Peyer's patch (tissue), 4 donors: ENCODE measurements around the gene TXNDC16. TPM values are rescaled to one million over a fixed set of nuclear protein-coding genes. Genes with fewer than 3 reads are reported as not detected.

Source experiments
- DNase-seq, 3 donors: peaks; one replicate each; pipeline ENCODE4 v3.0.0-alpha.2; 2017 to 2019
- H3K27ac ChIP-seq, 4 donors: fragments of 200-600 bp; sonication (generic); one replicate each; pipeline ENCODE4 v1.5.1; 2016 to 2019
- H3K27me3 ChIP-seq, 2 donors: fragments of 200-600 bp; sonication (generic); one replicate each; pipeline ENCODE4 v1.5.1; 2019
- H3K36me3 ChIP-seq, 3 donors: fragments of 200-600 bp; sonication (generic); one replicate each; pipeline ENCODE4 v1.5.1; 2016 to 2019
- H3K4me1 ChIP-seq, 4 donors: fragments of 200-600 bp; sonication (generic); one replicate each; pipeline ENCODE4 v1.5.1; 2016 to 2019
- H3K4me3 ChIP-seq, 4 donors: fragments of 200-600 bp; sonication (generic); 1 replicate in 3 of 4; 2 replicates in 1 of 4; pipeline ENCODE4 v1.5.1; 2016 to 2019; ENCODE audit warnings: mild to moderate bottlenecking in 1 of 4
- H3K9me3 ChIP-seq, 4 donors: fragments of 200-600 bp; sonication (generic); one replicate each; pipeline ENCODE4 v1.5.1; 2016 to 2019; ENCODE audit warnings: mild to moderate bottlenecking in 1 of 4
- CTCF ChIP-seq, 6 experiments: fragments of 450-650 bp in 4 of 6; fragments of 200-600 bp in 2 of 6; sonication (generic) in 1 of 6; IDR thresholded peaks; one replicate each; pipeline ENCODE4 v1.5.1; 2017 to 2019; ENCODE audit warnings: antibody characterized with exemption in 6 of 6, mild to moderate bottlenecking in 3 of 6, moderate library complexity in 1 of 6
- POLR2A ChIP-seq, 2 donors: fragments of 450-650 bp; IDR thresholded peaks; one replicate each; pipeline ENCODE4 v1.5.1; 2017; ENCODE audit warnings: antibody characterized with exemption in 2 of 2, mild to moderate bottlenecking in 2 of 2, moderate library complexity in 2 of 2
- total RNA-seq, 4 donors: library from RNA; depleted of rRNA; stranded (reverse); fragments of >200 nt; gene quantifications; one replicate each; pipeline ENCODE4 v1.1.0, GENCODE V29; 2016

Gene TXNDC16
- total RNA-seq, 4 donors from 2014 or later: 3.3 to 5.6 (median 4.6) TPM

GRCh38 chr14:52514046-52514811 is 38.1 kb downstream of the TXNDC16 start:
- Histone ChIP-seq H3K27ac (no peak overlapping the region), H3K27me3 (no peaks in the 10 kb centered on the region), H3K9me3 (no peaks in the 10 kb centered on the region), H3K36me3 (no peaks in the 10 kb centered on the region), H3K4me1 (no peaks in the 10 kb centered on the region), H3K4me3 (no peak overlapping the region)
- no peak for DNase-seq
- no peak for TF ChIP-seq CTCF (IDR thresholded peaks at IDR 0.05)

GRCh38 chr14:52513249-52513648 is 39.1 kb downstream of the TXNDC16 start:
- H3K36me3 ChIP-seq: no peaks in the 10 kb centered on the region
- H3K27me3 ChIP-seq: no peaks in the 10 kb centered on the region
- no peak overlapping the region for H3K4me3 ChIP-seq
- no peaks in the 10 kb centered on the region for H3K4me1 ChIP-seq
- H3K9me3 ChIP-seq: no peaks in the 10 kb centered on the region
- no peak for DNase-seq
- TF ChIP-seq POLR2A (IDR thresholded peaks at IDR 0.05): no peak
- TF ChIP-seq CTCF (IDR thresholded peaks at IDR 0.05): no peak
- H3K27ac ChIP-seq: no peak overlapping the region

GRCh38 chr14:52494444-52494843 is 57.9 kb downstream of the TXNDC16 start:
- Histone ChIP-seq H3K9me3 (peaks cover 0 to 9% (median 0%) of the 10 kb centered on the region in 4 donors), H3K36me3 (no peaks in the 10 kb centered on the region), H3K4me1 (no peaks in the 10 kb centered on the region), H3K4me3 (no peak overlapping the region), H3K27me3 (no peaks in the 10 kb centered on the region), H3K27ac (no peak overlapping the region)
- TF ChIP-seq CTCF (IDR thresholded peaks at IDR 0.05): no peak
- TF ChIP-seq POLR2A (IDR thresholded peaks at IDR 0.05): no peak
- no peak for DNase-seq

GRCh38 chr14:52485350-52485960 is 66.8 kb downstream of the TXNDC16 start:
- H3K27ac ChIP-seq: no peak overlapping the region
- no peak for DNase-seq
- no peak overlapping the region for H3K4me3 ChIP-seq
- H3K4me1 ChIP-seq: no peaks in the 10 kb centered on the region
- no peak for TF ChIP-seq CTCF (IDR thresholded peaks at IDR 0.05)
- no peak for TF ChIP-seq POLR2A (IDR thresholded peaks at IDR 0.05)
- no peaks in the 10 kb centered on the region for H3K27me3 ChIP-seq
- H3K36me3 ChIP-seq: no peaks in the 10 kb centered on the region
- no peaks in the 10 kb centered on the region for H3K9me3 ChIP-seq

GRCh38 chr14:52481864-52482263 is 70.4 kb downstream of the TXNDC16 start:
- H3K4me3 ChIP-seq: no peak overlapping the region
- H3K27me3 ChIP-seq: no peaks in the 10 kb centered on the region
- DNase-seq: no peak
- H3K4me1 ChIP-seq: no peaks in the 10 kb centered on the region
- H3K36me3 ChIP-seq: no peaks in the 10 kb centered on the region
- no peak overlapping the region for H3K27ac ChIP-seq
- H3K9me3 ChIP-seq: no peaks in the 10 kb centered on the region
- TF ChIP-seq POLR2A (IDR thresholded peaks at IDR 0.05) (no peak), CTCF (IDR thresholded peaks at IDR 0.05) (no peak)
